HG03469 (cell line): ENCODE data around the gene GATA5.
A peak's percentile ranks its signal among the peaks of the same experiment; 100 is the strongest.
"Not testable (repeated sequence)": the region's sequence is repeated elsewhere in the genome, so short reads cannot be mapped to it uniquely, and the experiment has no call there.

Source experiments
- ATAC-seq: cut with Tn5 transposase; IDR thresholded peaks from one replicate; pipeline ENCODE4 v1.9.1; 2021; ENCODE audit warnings: mild to moderate bottlenecking, moderate library complexity, moderate number of reproducible peaks; ENCODE audit not compliant: unreplicated experiment

Gene GATA5

GRCh38 chr20:62505337-62506045 is 29.7 kb upstream of the GATA5 start:
- ATAC-seq, result no peak

- no peak for ATAC-seq
Measured at GRCh38 chr20:62504323-62504722, 28.5 kb upstream of the GATA5 start.

- ATAC-seq, result no peak
Measured at GRCh38 chr20:62503401-62504178, 27.8 kb upstream of the GATA5 start.

- ATAC-seq, result no peak
Measured at GRCh38 chr20:62502496-62503095, 26.8 kb upstream of the GATA5 start.

- peak; percentile 61 for ATAC-seq
Measured at GRCh38 chr20:62501801-62502495, 26.2 kb upstream of the GATA5 start.

- ATAC-seq, result no peak
Measured at GRCh38 chr20:62500237-62500864, 24.6 kb upstream of the GATA5 start.

- ATAC-seq, result no peak
Measured at GRCh38 chr20:62499758-62500236, 24.0 kb upstream of the GATA5 start.

GRCh38 chr20:62498874-62499273 is 23.1 kb upstream of the GATA5 start:
- no peak for ATAC-seq

GRCh38 chr20:62496568-62497218 is 20.9 kb upstream of the GATA5 start:
- ATAC-seq, result no peak

GRCh38 chr20:62495749-62496567 is 20.2 kb upstream of the GATA5 start:
- no peak for ATAC-seq

GRCh38 chr20:62494980-62495748 is 19.4 kb upstream of the GATA5 start:
- no peak for ATAC-seq

- no peak for ATAC-seq
Measured at GRCh38 chr20:62494537-62494936, 18.7 kb upstream of the GATA5 start.

- no peak for ATAC-seq
Measured at GRCh38 chr20:62493886-62494285, 18.1 kb upstream of the GATA5 start.

- ATAC-seq, result no peak
Measured at GRCh38 chr20:62493253-62493885, 17.6 kb upstream of the GATA5 start.

- ATAC-seq, result no peak
Measured at GRCh38 chr20:62492711-62493110, 16.9 kb upstream of the GATA5 start.

- ATAC-seq, result not testable (repeated sequence)
Measured at GRCh38 chr20:62490783-62491182, 15.0 kb upstream of the GATA5 start.

- ATAC-seq, result no peak
Measured at GRCh38 chr20:62489932-62490263, 14.1 kb upstream of the GATA5 start.
